GM23248 (cell line): ENCODE measurements around the gene PHLDA3. TPM values are rescaled to one million over a fixed set of nuclear protein-coding genes. Genes with fewer than 3 reads are reported as not detected.

Experiments
- DNase-seq: peaks from one replicate; pipeline ENCODE4 v3.0.0-alpha.2; 2015
- H2AFZ ChIP-seq: fragments of 200-600 bp; sonication (generic); 2 replicates; pipeline ENCODE4 v1.6.1; 2016; ENCODE audit warnings: antibody characterized with exemption
- H3F3A ChIP-seq: fragments of 200-600 bp; sonication (generic); 2 replicates; pipeline ENCODE4 v1.6.1; 2016; ENCODE audit warnings: mild to moderate bottlenecking, antibody characterized with exemption, mixed run types; ENCODE audit not compliant: insufficient read depth
- H3K27ac ChIP-seq: fragments of 200-600 bp; sonication (generic); 2 replicates; pipeline ENCODE4 v1.5.1; 2016; ENCODE audit warnings: mild to moderate bottlenecking
- H3K27me3 ChIP-seq: fragments of 200-600 bp; sonication (generic); replicated peaks from 2 replicates; pipeline ENCODE4 v1.6.1; 2016; ENCODE audit warnings: mild to moderate bottlenecking; ENCODE audit not compliant: insufficient read depth
- H3K36me3 ChIP-seq: fragments of 200-600 bp; sonication (generic); 2 replicates; pipeline ENCODE4 v1.6.1; 2016; ENCODE audit warnings: low read depth, mild to moderate bottlenecking
- H3K4me1 ChIP-seq: fragments of 200-600 bp; sonication (generic); 2 replicates; pipeline ENCODE4 v1.6.1; 2016; ENCODE audit warnings: mild to moderate bottlenecking; ENCODE audit not compliant: insufficient read depth
- H3K4me2 ChIP-seq: fragments of 200-600 bp; sonication (generic); one replicate; pipeline ENCODE4 v1.6.1; 2016; ENCODE audit warnings: mild to moderate bottlenecking; ENCODE audit not compliant: unreplicated experiment
- H3K4me3 ChIP-seq: fragments of 200-600 bp; sonication (generic); 2 replicates; pipeline ENCODE4 v1.5.1; 2016; ENCODE audit warnings: mild to moderate bottlenecking
- H3K79me2 ChIP-seq: fragments of 200-600 bp; sonication (generic); 2 replicates; pipeline ENCODE4 v1.6.1; 2016; ENCODE audit warnings: mild to moderate bottlenecking; ENCODE audit not compliant: insufficient read depth
- H3K9ac ChIP-seq: fragments of 200-600 bp; sonication (generic); 2 replicates; pipeline ENCODE4 v1.6.1; 2016; ENCODE audit warnings: mild to moderate bottlenecking
- H3K9me2 ChIP-seq: fragments of 200-600 bp; sonication (generic); 2 replicates; pipeline ENCODE4 v1.6.1; 2016; ENCODE audit warnings: mixed run types, mild to moderate bottlenecking, moderate library complexity; ENCODE audit not compliant: insufficient read depth
- H3K9me3 ChIP-seq: fragments of 200-600 bp; sonication (generic); one replicate; pipeline ENCODE4 v1.6.1; 2017; ENCODE audit warnings: low read depth
- H4K20me1 ChIP-seq: fragments of 200-600 bp; sonication (generic); 2 replicates; pipeline ENCODE4 v1.6.0; 2016; ENCODE audit not compliant: insufficient read depth
- EZH2 ChIP-seq: fragments of 200-600 bp; sonication (generic); IDR thresholded peaks from 2 replicates; pipeline ENCODE4 v1.6.1; 2018; ENCODE audit warnings: antibody characterized with exemption, mild to moderate bottlenecking; ENCODE audit not compliant: insufficient read depth, poor library complexity, severe bottlenecking
- EZH2phosphoT487 ChIP-seq: fragments of 200-600 bp; sonication (generic); IDR thresholded peaks from 2 replicates; pipeline ENCODE4 v1.6.1; 2018; ENCODE audit warnings: antibody characterized with exemption, moderate library complexity, mild to moderate bottlenecking, low read depth; ENCODE audit not compliant: insufficient read depth
- WGBS, 2 experiments: methylation state at CpG; one replicate each; pipeline ENCODE4 v1.1.6; 2015 to 2017; ENCODE audit warnings: low lambda C conversion rate in 2 of 2, low coverage in 1 of 2; ENCODE audit errors: missing lambda C conversion rate in 2 of 2; 5-methylcytosine and 5-hydroxymethylcytosine counted together
- in situ Hi-C: fragments of 300-500 bp; cut with MboI; formaldehyde crosslinking; loops from 2 replicates; pipeline ENCODE4 v1.15.0; 2020
- polyA plus RNA-seq: library from polyadenylated mRNA; unstranded; fragments of >200 nt; fragmentation: Nextera tagmentation; extraction: Ambion mirVana; gene quantifications from 2 replicates; pipeline ENCODE4 v1.2.1, GENCODE V29; 2016
- total RNA-seq: library from RNA; depleted of rRNA; stranded (reverse); fragments of >200 nt; shearing (Covaris generic); gene quantifications from 2 replicates; pipeline ENCODE4 v1.2.3, GENCODE V29; 2014

Gene PHLDA3
- total and polyA plus RNA-seq, 2 experiments from 2014 or later: 112 to 162 TPM

DNA sequence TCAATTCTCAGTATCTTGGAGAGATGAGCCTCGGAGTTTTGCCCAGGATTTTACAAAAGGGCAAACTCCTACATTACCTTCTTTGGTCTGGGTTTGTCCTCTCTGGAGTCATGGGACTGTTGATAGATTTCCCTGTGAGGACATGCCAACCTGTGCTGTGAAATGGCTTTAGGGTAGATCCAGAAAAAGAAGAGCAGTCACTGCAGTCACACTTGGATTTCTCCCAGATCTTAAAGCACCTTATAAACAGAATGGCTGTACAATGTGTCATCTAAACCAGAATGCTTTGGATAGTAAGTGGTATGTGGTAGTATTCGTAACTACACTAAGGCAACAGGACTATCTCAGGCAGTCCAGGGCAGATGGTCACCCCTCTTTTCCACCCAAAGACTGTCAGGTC lies 39.8 kb upstream of the PHLDA3 start:
- Histone ChIP-seq H3K9me2 (no peaks in the 10 kb centered on the region), H3K9me3 (no peaks in the 10 kb centered on the region), H3K4me3 (no peak overlapping the region), H3K27me3 (no peaks in the 10 kb centered on the region), H3K4me2 (peak overlapping the region; percentile 29), H2AFZ (no peak overlapping the region), H4K20me1 (no peaks in the 10 kb centered on the region), H3K27ac (peak overlapping the region; percentile 23; the same call in 1 of the 2 replicates), H3K79me2 (peaks cover 38% of the 10 kb centered on the region), H3K4me1 (peaks cover 51% of the 10 kb centered on the region), H3K9ac (no peak overlapping the region), H3K36me3 (no peaks in the 10 kb centered on the region), H3F3A (peaks cover 52% of the 10 kb centered on the region)
- TF ChIP-seq EZH2phosphoT487: no peak
- DNase-seq: peak; percentile 77
- in situ Hi-C loops: no loop called here
- WGBS, 2 experiments: 70 to 74% methylated on average over 2 of the region's 2 CpGs

DNA sequence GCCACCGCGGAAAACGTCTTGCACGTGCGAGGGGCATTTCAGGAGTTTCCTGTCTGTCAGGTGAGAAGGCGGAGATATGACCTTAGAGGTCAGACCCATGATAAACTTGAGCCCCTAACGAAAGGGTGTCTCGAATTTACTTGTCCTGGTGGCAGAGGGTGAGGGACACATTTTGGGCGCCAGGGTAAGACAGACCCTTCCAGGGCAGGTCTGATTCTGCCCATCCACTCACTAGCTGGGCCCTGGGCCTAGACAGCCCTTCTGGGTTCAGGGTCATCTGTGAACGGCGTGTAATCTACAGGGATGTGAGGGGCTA lies 38.3 kb upstream of the PHLDA3 start:
- peaks cover 50% of the 10 kb centered on the region for H3K79me2 ChIP-seq
- in situ Hi-C loops: no loop called here
- H3K4me2 ChIP-seq: peak overlapping the region; percentile 72
- peak overlapping the region; percentile 96 for H3K4me3 ChIP-seq
- H3K9me2 ChIP-seq: no peaks in the 10 kb centered on the region
- H3K4me1 ChIP-seq: peaks cover 52% of the 10 kb centered on the region
- H3K9ac ChIP-seq: peak overlapping the region; percentile 93
- H3K36me3 ChIP-seq: no peaks in the 10 kb centered on the region
- H3K9me3 ChIP-seq: no peaks in the 10 kb centered on the region
- no peak for DNase-seq
- WGBS, 2 experiments: 48 to 51% methylated on average over 11 of the region's 11 CpGs
- no peak for TF ChIP-seq EZH2
- TF ChIP-seq EZH2phosphoT487: no peak
- H3K27ac ChIP-seq: peak overlapping the region; percentile 97
- peaks cover 65% of the 10 kb centered on the region for H3F3A ChIP-seq
- no peaks in the 10 kb centered on the region for H4K20me1 ChIP-seq
- H3K27me3 ChIP-seq: no peaks in the 10 kb centered on the region
- peak overlapping the region; percentile 67 for H2AFZ ChIP-seq

DNA sequence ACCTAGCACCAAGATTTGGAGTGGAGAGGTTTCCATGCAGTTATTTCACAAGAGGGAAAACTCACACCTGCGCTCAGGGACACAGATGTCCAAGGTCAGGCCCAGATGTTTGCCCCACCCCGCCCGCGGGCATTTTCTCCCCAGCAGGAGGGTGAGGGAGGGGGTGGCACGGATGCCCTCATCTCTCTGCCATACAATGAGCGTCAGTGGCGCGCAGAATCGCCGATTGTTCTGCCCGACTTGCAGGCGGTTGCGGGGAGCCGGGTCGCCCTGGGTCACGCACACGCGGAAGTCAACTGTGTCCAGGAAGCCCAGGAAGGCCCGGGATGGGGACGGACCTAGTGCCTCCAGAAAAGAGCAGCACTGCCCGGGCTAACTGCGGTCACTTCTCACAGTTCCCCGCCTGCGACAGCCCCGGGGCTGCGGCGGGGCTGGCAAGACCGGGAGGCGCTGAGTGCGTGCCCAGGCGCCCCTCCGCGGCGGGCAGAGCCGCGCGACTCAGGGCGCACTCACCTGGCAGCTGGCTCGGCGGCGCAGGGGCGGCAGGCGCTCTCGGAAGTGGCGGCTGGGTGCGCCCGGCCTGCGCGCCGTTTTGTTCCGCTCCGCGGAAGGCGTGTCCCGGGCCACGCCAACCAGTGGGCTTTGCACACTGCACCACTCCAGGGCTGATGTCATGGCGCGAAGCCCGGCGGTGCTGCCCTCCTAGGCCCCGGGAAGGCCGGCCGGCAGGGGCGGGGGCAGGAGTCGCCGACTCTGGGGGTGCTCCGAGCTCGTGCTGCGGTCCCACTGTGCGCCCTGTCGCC lies 37.8 kb upstream of the PHLDA3 start, which contains the start of gene CSRP1:
CSRP1 (minus strand) TSS at position 567 of the 803 bp plus-strand sequence. CDS start 10,820 bp downstream, outside the sequence.
- H2AFZ ChIP-seq: peak within 1 kb of the TSS; percentile 67
- no peaks in the 10 kb centered on the region for H3K36me3 ChIP-seq
- peak within 1 kb of the TSS; percentile 100 for H3K4me2 ChIP-seq
- TF ChIP-seq EZH2phosphoT487 (no peak), EZH2 (no peak)
- peaks cover 50% of the 10 kb centered on the region for H3K4me1 ChIP-seq
- H3K9me3 ChIP-seq: no peaks in the 10 kb centered on the region
- peak within 1 kb of the TSS; percentile 97 for H3K27ac ChIP-seq
- peaks cover 68% of the 10 kb centered on the region for H3F3A ChIP-seq
- no peaks in the 10 kb centered on the region for H3K27me3 ChIP-seq
- peak within 1 kb of the TSS; percentile 96 for H3K4me3 ChIP-seq
- no peaks in the 10 kb centered on the region for H4K20me1 ChIP-seq
- H3K79me2 ChIP-seq: peaks cover 56% of the 10 kb centered on the region
- WGBS, 2 experiments: 2 to 4% methylated on average over 69 to 71 of the region's 71 CpGs
- no peaks in the 10 kb centered on the region for H3K9me2 ChIP-seq
- in situ Hi-C loops: no loop called here
- DNase-seq: peak; percentile 94
- peak within 1 kb of the TSS; percentile 93 for H3K9ac ChIP-seq

DNA sequence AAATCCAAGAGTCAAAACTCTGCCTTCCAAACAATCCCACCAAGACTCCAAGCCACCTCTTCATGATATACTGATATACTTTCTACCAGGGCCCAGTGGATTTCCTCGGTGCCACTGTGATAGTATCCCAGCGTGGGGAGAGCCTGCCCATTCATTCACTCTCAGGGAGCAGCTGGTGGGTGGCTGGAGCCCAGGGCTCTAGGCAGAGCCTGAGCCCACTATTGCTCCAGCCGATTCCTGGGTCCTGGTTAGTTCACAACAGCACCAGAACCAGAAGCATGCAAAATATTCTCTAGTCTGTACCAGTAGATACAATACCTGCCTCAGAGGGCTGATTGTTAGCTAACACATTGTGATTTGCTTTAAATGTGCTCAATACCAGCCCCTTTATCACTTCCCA lies 37.1 kb upstream of the PHLDA3 start:
- peak overlapping the region; percentile 97 for H3K27ac ChIP-seq
- no peaks in the 10 kb centered on the region for H3K27me3 ChIP-seq
- WGBS, 2 experiments: 56 to 63% methylated on average over 3 of the region's 3 CpGs
- H3K9me2 ChIP-seq: no peaks in the 10 kb centered on the region
- peak overlapping the region; percentile 100 for H3K4me2 ChIP-seq
- H3K4me1 ChIP-seq: peaks cover 53% of the 10 kb centered on the region
- in situ Hi-C loops: no loop called here
- DNase-seq: peak; percentile 34
- peak overlapping the region; percentile 96 for H3K4me3 ChIP-seq
- H3K36me3 ChIP-seq: no peaks in the 10 kb centered on the region
- no peak overlapping the region for H2AFZ ChIP-seq
- H3K9ac ChIP-seq: peak overlapping the region; percentile 93
- TF ChIP-seq EZH2 (no peak), EZH2phosphoT487 (no peak)
- H4K20me1 ChIP-seq: no peaks in the 10 kb centered on the region
- H3K79me2 ChIP-seq: peaks cover 63% of the 10 kb centered on the region
- no peaks in the 10 kb centered on the region for H3K9me3 ChIP-seq
- H3F3A ChIP-seq: peaks cover 71% of the 10 kb centered on the region
